AG20443 (cell line): Measurements from ENCODE around the gene TXNRD2.
"Not testable (repeated sequence)": the region's sequence is repeated elsewhere in the genome, so short reads cannot be mapped to it uniquely, and the experiment has no call there.

Experiments used
- DNase-seq: peaks from one replicate; pipeline ENCODE4 v3.0.0; 2012; ENCODE audit warnings: low spot score, mixed read lengths

Gene TXNRD2

GRCh38 chr22:19923914-19924513 lies 17.6 kb downstream of the TXNRD2 start:
- no peak for DNase-seq

GRCh38 chr22:19921544-19922081 lies 20.0 kb downstream of the TXNRD2 start:
- DNase-seq = no peak

GRCh38 chr22:19919701-19920363 lies 21.8 kb downstream of the TXNRD2 start:
- no peak for DNase-seq

GRCh38 chr22:19918332-19919106 lies 23.1 kb downstream of the TXNRD2 start:
- no peak for DNase-seq

GRCh38 chr22:19917389-19918138 lies 24.1 kb downstream of the TXNRD2 start:
- no peak for DNase-seq

- DNase-seq = no peak
Measured at GRCh38 chr22:19916941-19917340, 24.7 kb downstream of the TXNRD2 start.

- no peak for DNase-seq
Measured at GRCh38 chr22:19916006-19916405, 25.6 kb downstream of the TXNRD2 start.

- DNase-seq = no peak
Measured at GRCh38 chr22:19915287-19915954, 26.2 kb downstream of the TXNRD2 start.

GRCh38 chr22:19914201-19914943 lies 27.2 kb downstream of the TXNRD2 start:
- DNase-seq = no peak

- no peak for DNase-seq
Measured at GRCh38 chr22:19913337-19913936, 28.2 kb downstream of the TXNRD2 start.

GRCh38 chr22:19912271-19912999 lies 29.2 kb downstream of the TXNRD2 start:
- DNase-seq = no peak

GRCh38 chr22:19911540-19912270 lies 29.9 kb downstream of the TXNRD2 start:
- no peak for DNase-seq

- no peak for DNase-seq
Measured at GRCh38 chr22:19910180-19910744, 31.4 kb downstream of the TXNRD2 start.

- peak; percentile 90 for DNase-seq
Measured at GRCh38 chr22:19909350-19910179, 32.1 kb downstream of the TXNRD2 start.

- DNase-seq = not testable (repeated sequence)
Measured at GRCh38 chr22:19907902-19908301, 33.7 kb downstream of the TXNRD2 start.

- DNase-seq = not testable (repeated sequence)
Measured at GRCh38 chr22:19906864-19907263, 34.8 kb downstream of the TXNRD2 start.

- no peak for DNase-seq
Measured at GRCh38 chr22:19905347-19906276, 36.0 kb downstream of the TXNRD2 start.
